ENCODE results near the gene HTRA2.

HTRA2 gene

DNA sequence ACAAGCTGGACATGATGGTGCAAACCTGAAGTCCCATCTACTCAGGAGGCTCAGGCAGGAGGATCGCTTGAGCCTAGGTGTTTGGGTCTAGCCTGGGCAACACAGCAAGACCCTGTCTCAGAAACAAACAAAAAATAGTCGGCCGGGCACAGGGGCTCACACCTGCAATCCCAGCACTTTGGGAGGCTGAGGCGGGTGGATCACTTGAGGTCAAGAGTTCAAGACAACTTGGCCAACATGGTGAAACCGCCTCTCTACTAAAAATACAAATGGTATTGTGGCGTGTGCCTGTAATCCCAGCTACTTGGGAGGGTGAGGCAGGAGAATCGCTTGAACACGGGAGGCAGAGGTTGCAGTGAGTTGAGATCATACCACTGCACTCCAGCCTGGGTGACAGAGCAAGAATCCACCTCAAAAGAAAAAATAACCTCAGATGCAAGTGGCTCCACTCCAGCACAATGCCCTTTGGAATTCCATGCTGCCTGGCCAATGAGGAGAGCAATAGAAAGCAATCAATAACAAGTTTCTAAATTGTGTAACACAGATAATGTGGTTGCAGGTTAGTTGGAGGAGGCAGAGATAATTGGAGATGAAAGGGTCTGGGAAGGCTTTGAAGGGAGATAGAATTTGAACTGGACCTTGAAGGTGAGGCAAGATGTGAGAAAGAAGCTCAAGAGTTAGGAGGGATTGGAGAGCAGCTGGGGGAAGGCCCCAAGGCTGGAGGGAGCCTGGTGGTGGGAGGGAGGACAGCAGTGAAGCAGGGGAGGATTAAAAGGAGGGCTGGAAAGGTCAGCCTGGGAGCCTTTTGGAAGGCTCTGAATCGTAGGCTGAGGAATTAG is 40.9 kb upstream of the HTRA2 start:
- TF ChIP-seq, protein P1, sequence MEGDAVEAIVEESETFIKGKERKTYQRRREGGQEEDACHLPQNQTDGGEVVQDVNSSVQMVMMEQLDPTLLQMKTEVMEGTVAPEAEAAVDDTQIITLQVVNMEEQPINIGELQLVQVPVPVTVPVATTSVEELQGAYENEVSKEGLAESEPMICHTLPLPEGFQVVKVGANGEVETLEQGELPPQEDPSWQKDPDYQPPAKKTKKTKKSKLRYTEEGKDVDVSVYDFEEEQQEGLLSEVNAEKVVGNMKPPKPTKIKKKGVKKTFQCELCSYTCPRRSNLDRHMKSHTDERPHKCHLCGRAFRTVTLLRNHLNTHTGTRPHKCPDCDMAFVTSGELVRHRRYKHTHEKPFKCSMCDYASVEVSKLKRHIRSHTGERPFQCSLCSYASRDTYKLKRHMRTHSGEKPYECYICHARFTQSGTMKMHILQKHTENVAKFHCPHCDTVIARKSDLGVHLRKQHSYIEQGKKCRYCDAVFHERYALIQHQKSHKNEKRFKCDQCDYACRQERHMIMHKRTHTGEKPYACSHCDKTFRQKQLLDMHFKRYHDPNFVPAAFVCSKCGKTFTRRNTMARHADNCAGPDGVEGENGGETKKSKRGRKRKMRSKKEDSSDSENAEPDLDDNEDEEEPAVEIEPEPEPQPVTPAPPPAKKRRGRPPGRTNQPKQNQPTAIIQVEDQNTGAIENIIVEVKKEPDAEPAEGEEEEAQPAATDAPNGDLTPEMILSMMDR (IDR thresholded peaks at IDR 0.05; ENCODE audit: low read depth, low read length, missing control alignments): no peak
- no peak for DNase-seq (ENCODE audit: low read depth)
- no peak overlapping the region for H3K4me3 ChIP-seq (ENCODE audit: low read depth, low read length)

DNA sequence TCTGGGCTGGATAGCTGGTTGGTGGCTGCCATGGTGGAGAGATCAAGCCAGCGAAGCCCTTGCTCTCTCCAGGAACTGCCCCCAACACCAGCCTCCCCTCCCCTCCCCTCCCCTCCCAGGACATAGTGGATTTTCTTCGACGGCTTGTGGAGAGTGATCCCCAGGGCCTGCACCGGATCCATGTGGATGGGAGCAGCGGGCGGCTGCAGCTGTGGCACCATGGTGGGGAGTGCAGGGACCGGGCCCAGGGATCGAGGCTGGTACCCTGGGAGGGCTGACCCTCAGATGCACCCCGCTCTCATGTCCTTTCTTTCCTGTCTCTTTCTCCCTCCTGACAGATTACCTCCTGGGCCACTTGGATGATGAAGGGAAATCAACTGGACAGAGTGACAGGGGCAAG is 39.8 kb upstream of the HTRA2 start:
- H3K4me3 ChIP-seq (ENCODE audit: low read depth, low read length): no peak overlapping the region
- TF ChIP-seq, protein P1 (IDR thresholded peaks at IDR 0.05; ENCODE audit: low read depth, low read length, missing control alignments): no peak
- DNase-seq (ENCODE audit: low read depth): no peak

DNA sequence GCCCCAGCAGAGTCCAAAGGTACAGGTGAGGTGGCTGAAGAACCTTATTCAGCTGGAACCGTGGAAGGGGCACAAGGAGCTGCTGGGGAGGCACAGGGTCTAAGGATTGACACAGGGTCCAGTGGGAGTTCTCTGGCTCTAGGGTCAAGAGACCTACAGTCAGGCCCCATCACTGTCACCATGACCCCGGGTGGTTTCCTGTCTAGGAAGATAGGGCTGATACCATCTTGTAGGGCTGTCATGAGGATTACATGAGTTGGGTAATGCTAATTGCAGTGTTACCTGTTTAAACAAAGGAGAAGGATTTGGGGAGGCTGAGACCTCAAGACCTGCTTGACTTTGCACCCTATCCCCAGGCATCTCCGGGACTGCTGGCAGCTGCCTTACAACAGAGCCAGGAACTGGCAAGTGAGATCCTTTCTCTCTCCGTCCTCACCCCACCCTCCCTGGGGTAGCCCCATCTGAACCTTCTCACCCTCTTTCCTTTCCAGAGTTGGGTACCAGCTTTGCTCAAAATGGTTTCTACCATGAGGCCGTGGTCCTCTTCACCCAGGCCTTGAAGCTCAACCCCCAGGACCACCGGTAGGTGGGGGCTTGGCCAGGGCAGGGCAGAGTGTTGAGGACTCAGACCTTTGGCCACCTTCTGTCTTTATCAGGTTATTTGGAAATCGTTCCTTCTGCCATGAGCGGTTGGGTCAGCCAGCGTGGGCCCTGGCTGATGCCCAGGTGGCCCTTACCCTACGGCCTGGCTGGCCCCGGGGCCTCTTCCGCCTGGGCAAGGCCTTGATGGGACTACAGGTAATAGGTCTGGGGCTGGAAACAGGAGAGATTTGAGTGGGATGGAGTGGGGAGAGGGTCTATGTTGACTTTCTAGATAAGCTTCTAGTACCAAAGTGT is 37.8 kb upstream of the HTRA2 start:
- TF ChIP-seq, protein P1 (IDR thresholded peaks at IDR 0.05; ENCODE audit: low read depth, low read length, missing control alignments): no peak
- no peak overlapping the region for H3K4me3 ChIP-seq (ENCODE audit: low read depth, low read length)
- DNase-seq (ENCODE audit: low read depth): no peak

DNA sequence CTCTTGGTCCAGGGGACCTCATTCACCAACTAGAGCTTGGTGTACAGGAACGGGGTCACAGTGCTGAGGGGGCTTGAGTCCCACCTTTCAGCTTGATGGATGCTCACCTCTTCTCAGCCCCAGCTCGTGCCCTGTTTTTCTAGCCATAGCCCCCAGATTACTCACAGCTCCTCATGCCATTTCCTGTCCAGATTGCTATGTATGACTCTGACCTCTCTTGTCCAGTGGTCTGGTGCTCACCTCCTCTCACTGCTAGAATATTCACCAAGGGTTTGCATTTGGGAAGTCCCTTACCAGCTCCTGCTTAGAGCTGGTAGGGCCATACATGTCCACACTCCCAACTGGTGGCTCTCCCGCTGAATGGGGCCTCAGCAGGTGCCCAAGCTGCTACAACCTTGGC is 36.2 kb upstream of the HTRA2 start:
- no peak for DNase-seq (ENCODE audit: low read depth)
- H3K4me3 ChIP-seq (ENCODE audit: low read depth, low read length): no peak overlapping the region
- TF ChIP-seq, protein P1 (IDR thresholded peaks at IDR 0.05; ENCODE audit: low read depth, low read length, missing control alignments): no peak

DNA sequence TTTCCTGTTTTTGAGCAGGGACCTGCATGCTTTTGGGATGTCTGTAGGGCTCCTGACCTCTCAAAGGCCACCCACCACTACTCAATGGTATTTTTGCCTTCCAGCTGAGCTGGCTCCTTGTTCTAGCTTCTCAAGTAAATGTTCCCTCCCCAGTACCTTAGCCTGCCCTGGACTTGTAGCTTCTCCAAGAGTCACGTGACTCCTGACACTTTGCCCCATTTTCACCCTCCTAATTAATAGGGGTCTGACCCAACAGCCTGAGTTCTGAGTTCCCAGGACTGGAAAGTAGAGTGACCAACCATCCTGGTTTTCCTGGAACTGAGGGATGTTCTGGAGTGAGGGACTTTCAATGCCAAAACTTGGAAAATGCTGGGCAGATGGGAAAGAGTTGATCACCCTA is 34.3 kb upstream of the HTRA2 start:
- DNase-seq (ENCODE audit: low read depth): no peak
- H3K4me3 ChIP-seq (ENCODE audit: low read depth, low read length): no peak overlapping the region
- TF ChIP-seq, protein P1 (IDR thresholded peaks at IDR 0.05; ENCODE audit: low read depth, low read length, missing control alignments): no peak

DNA sequence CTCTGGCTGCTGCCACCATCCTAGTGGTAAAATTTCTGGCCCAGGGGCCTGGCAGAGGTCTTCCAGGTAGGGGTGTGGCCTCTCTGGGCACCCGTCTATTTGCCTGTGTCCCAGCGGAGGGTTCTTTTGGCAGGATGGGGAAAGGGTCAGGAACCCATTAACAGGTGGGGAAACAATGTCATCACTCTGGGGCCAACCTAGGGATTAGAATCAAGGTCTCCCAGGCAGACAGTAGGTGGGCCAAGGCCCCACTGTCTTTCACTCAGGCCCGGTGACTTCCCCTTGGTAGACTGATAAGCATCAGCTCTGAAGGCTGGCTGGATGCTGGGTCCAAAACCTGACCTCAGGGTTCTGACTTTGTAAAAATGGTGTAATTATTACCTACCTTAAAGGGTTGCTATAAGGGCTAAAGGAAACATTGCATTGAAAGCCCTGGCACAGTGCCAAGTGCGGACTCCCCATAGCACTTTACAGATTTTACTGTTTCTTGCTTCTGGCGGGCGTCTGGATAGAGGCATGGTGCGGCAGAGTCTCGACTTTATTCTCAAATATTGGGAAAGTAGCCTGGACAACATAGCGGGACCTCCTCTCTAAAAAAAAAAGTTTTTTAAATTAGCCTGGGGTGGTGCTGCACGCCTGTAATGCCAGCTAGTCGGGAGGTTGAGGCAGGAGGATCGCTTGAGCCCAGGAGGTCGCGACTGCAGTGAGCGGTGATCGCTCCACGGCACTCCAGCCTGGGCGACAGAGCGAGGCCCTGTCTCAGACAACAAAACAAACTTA is 32.5 kb upstream of the HTRA2 start:
- no peak overlapping the region for H3K4me3 ChIP-seq (ENCODE audit: low read depth, low read length)
- no peak for DNase-seq (ENCODE audit: low read depth)
- TF ChIP-seq, protein P1 (IDR thresholded peaks at IDR 0.05; ENCODE audit: low read depth, low read length, missing control alignments): no peak
